GM23338 (cell line): ENCODE data around the gene SLBP. TPM values are rescaled to one million over a fixed set of nuclear protein-coding genes. Genes with fewer than 3 reads are reported as not detected.

Experiments
- ATAC-seq: fragments of 200-7000 bp; cut with Tn5 transposase; 3 replicates; pipeline ENCODE4 v1.9.1; 2020
- DNase-seq: peaks from one replicate; pipeline ENCODE4 v3.0.0-alpha.2; 2015; ENCODE audit warnings: low spot score
- H2AFZ ChIP-seq: fragments of 200-600 bp; sonication (generic); 2 replicates; pipeline ENCODE4 v1.8.0; 2016; ENCODE audit warnings: antibody characterized with exemption, mild to moderate bottlenecking, moderate library complexity
- H3F3A ChIP-seq: fragments of 200-600 bp; sonication (generic); replicated peaks from 2 replicates; pipeline ENCODE4 v1.8.0; 2017; ENCODE audit warnings: antibody characterized with exemption, mixed run types, low read depth
- H3K27ac ChIP-seq: fragments of 200-600 bp; sonication (generic); 2 replicates; pipeline ENCODE4 v1.6.1; 2016; ENCODE audit warnings: low read depth
- H3K27me3 ChIP-seq: fragments of 200-600 bp; sonication (generic); 2 replicates; pipeline ENCODE4 v1.8.0; 2016; ENCODE audit warnings: mild to moderate bottlenecking, mixed run types, moderate library complexity; ENCODE audit not compliant: insufficient read depth
- H3K36me3 ChIP-seq: fragments of 200-600 bp; sonication (generic); 2 replicates; pipeline ENCODE4 v1.8.0; 2016; ENCODE audit warnings: mild to moderate bottlenecking; ENCODE audit not compliant: insufficient read depth
- H3K4me1 ChIP-seq: fragments of 200-600 bp; sonication (generic); 2 replicates; pipeline ENCODE4 v1.8.0; 2016; ENCODE audit warnings: mild to moderate bottlenecking, moderate library complexity; ENCODE audit not compliant: insufficient read depth
- H3K4me2 ChIP-seq: fragments of 200-600 bp; sonication (generic); 2 replicates; pipeline ENCODE4 v1.7.1; 2017; ENCODE audit warnings: mixed run types
- H3K4me3 ChIP-seq: fragments of 200-600 bp; sonication (generic); 2 replicates; pipeline ENCODE4 v1.6.1; 2016; ENCODE audit warnings: mixed run types
- H3K79me2 ChIP-seq: fragments of 200-600 bp; sonication (generic); replicated peaks from 2 replicates; pipeline ENCODE4 v1.8.0; 2017; ENCODE audit warnings: mild to moderate bottlenecking; ENCODE audit not compliant: insufficient read depth
- H3K9me2 ChIP-seq: fragments of 200-600 bp; sonication (generic); 2 replicates; pipeline ENCODE4 v1.8.0; 2017; ENCODE audit not compliant: insufficient read depth
- H4K20me1 ChIP-seq: fragments of 200-600 bp; sonication (generic); replicated peaks from 2 replicates; pipeline ENCODE4 v1.8.0; 2017; ENCODE audit warnings: mild to moderate bottlenecking; ENCODE audit not compliant: insufficient read depth
- H3K27ac Mint-ChIP-seq: 2 replicates; pipeline ENCODE4 v1.8.0; 2020; ENCODE audit warnings: inconsistent platforms, mild to moderate bottlenecking, moderate library complexity, mixed read lengths
- H3K27me3 Mint-ChIP-seq: 3 replicates; pipeline ENCODE4 v1.8.0; 2022; ENCODE audit warnings: low read depth, mild to moderate bottlenecking, moderate library complexity, mixed read lengths, inconsistent platforms; ENCODE audit not compliant: insufficient read depth, poor library complexity
- H3K36me3 Mint-ChIP-seq: 3 replicates; pipeline ENCODE4 v1.8.0; 2021; ENCODE audit warnings: low read depth, mild to moderate bottlenecking, inconsistent platforms, moderate library complexity, mixed read lengths
- H3K4me1 Mint-ChIP-seq: 3 replicates; pipeline ENCODE4 v1.8.0; 2020; ENCODE audit warnings: mild to moderate bottlenecking, inconsistent platforms, mixed read lengths
- H3K4me3 Mint-ChIP-seq: 3 replicates; pipeline ENCODE4 v1.8.0; 2021; ENCODE audit warnings: moderate library complexity, mild to moderate bottlenecking, inconsistent platforms, mixed read lengths
- H3K9me3 Mint-ChIP-seq: 3 replicates; pipeline ENCODE4 v1.8.0; 2020; ENCODE audit warnings: moderate library complexity, mild to moderate bottlenecking, inconsistent platforms, mixed read lengths
- CTCF ChIP-seq, 2 experiments: fragments of 200-600 bp in 1 of 2; sonication (generic) in 1 of 2; conservative IDR thresholded peaks; 2 replicates each; pipeline versions ENCODE4 v1.5.1 to v1.6.1; 2016 to 2017; ENCODE audit warnings: antibody characterized with exemption in 2 of 2, low read depth in 2 of 2, mild to moderate bottlenecking in 2 of 2, moderate library complexity in 1 of 2
- ETS1 ChIP-seq: IDR thresholded peaks from 2 replicates; pipeline ENCODE4 v1.6.1; 2016; ENCODE audit warnings: antibody characterized with exemption
- EZH2 ChIP-seq: fragments of 200-600 bp; sonication (generic); IDR thresholded peaks from one replicate; pipeline ENCODE4 v1.8.0; 2017; ENCODE audit warnings: antibody characterized with exemption, mild to moderate bottlenecking, low read depth; ENCODE audit not compliant: unreplicated experiment
- JUNB ChIP-seq: IDR thresholded peaks from one replicate; pipeline ENCODE4 v1.6.1; 2016; ENCODE audit warnings: antibody characterized with exemption; ENCODE audit not compliant: unreplicated experiment
- NANOG ChIP-seq: IDR thresholded peaks from 2 replicates; pipeline ENCODE4 v1.6.1; 2016; ENCODE audit warnings: antibody characterized with exemption, borderline replicate concordance
- POLR2AphosphoS5 ChIP-seq: IDR thresholded peaks from 2 replicates; pipeline ENCODE4 v1.6.1; 2016; ENCODE audit warnings: antibody characterized with exemption, low read depth
- REST ChIP-seq: IDR thresholded peaks from one replicate; pipeline ENCODE4 v1.6.1; 2018; ENCODE audit warnings: antibody characterized with exemption; ENCODE audit not compliant: unreplicated experiment
- ZNF331 ChIP-seq: fragments of 250-450 bp; sonication (Bioruptor Pico); IDR thresholded peaks from 2 replicates; pipeline ENCODE4 v1.5.0; 2020; ENCODE audit warnings: low read depth, mild to moderate bottlenecking, moderate library complexity
- ZNF462 ChIP-seq: fragments of 250-450 bp; sonication (Bioruptor Pico); IDR thresholded peaks from 2 replicates; pipeline ENCODE4 v1.5.0; 2020; ENCODE audit warnings: mild to moderate bottlenecking, moderate library complexity
- polyA plus RNA-seq: library from polyadenylated mRNA; unstranded; fragments of >200 nt; fragmentation: Nextera tagmentation; extraction: Ambion mirVana; gene quantifications from 2 replicates; pipeline ENCODE4 v1.2.1, GENCODE V29; 2016
- total RNA-seq: library from RNA; depleted of rRNA; stranded (reverse); fragments of >200 nt; shearing (Covaris generic); gene quantifications from 2 replicates; pipeline ENCODE4 v1.2.3, GENCODE V29; 2014

The SLBP gene
- total and polyA plus RNA-seq, 2 experiments from 2014 or later, result 54.4 to 58.6 TPM

- ATAC-seq, result peak; percentile 82
- no peaks in the 10 kb centered on the region for H3K9me2 ChIP-seq
- peak overlapping the region; percentile 42; the same call in 1 of the 3 replicates for H3K4me3 Mint-ChIP-seq
- H3K36me3 ChIP-seq, result no peaks in the 10 kb centered on the region
- peaks cover 9% of the 10 kb centered on the region for H3K27me3 Mint-ChIP-seq
- no peak overlapping the region for H3K4me2 ChIP-seq
- peak overlapping the region; percentile 66 for H2AFZ ChIP-seq
- no peak overlapping the region for H3K27ac Mint-ChIP-seq
- H3K36me3 Mint-ChIP-seq, result peaks cover under 1% of the 10 kb centered on the region; the same call in 2 of the 3 replicates
- no peaks in the 10 kb centered on the region for H3F3A ChIP-seq
- no peaks in the 10 kb centered on the region for H3K4me1 ChIP-seq
- no peaks in the 10 kb centered on the region for H4K20me1 ChIP-seq
- DNase-seq, result peak; percentile 47
- no peak overlapping the region for H3K27ac ChIP-seq
- H3K79me2 ChIP-seq, result no peaks in the 10 kb centered on the region
- H3K4me1 Mint-ChIP-seq, result peaks cover 8% of the 10 kb centered on the region
- no peaks in the 10 kb centered on the region for H3K27me3 ChIP-seq
- peaks cover under 1% of the 10 kb centered on the region; the same call in 1 of the 3 replicates for H3K9me3 Mint-ChIP-seq
- no peak for TF ChIP-seq EZH2
- TF ChIP-seq ZNF331 (CRISPR knock-in tag), result no peak
- TF ChIP-seq JUNB, result no peak
- TF ChIP-seq CTCF (conservative IDR thresholded peaks at IDR 0.05; ENCODE audit: low read depth in 2 of 2), result no peak
- TF ChIP-seq ZNF462 (CRISPR knock-in tag), result no peak
- TF ChIP-seq NANOG, result no peak
- TF ChIP-seq POLR2AphosphoS5, result no peak
- TF ChIP-seq REST, result no peak
- TF ChIP-seq ETS1, result no peak
- no peak overlapping the region for H3K4me3 ChIP-seq
Observed at GRCh38 chr4:1644891-1645657, 67.0 kb downstream of the SLBP start.
